Measurements from ENCODE around the gene TBL3. TPM values are rescaled to one million over a fixed set of nuclear protein-coding genes. Genes with fewer than 3 reads are reported as not detected.

The TBL3 gene
- total RNA-seq, 1 experiment from 2014 or later = 42.4 TPM

- POLR2A ChIA-PET = no interaction called here
- TF ChIP-seq TCF7L2 (IDR thresholded peaks at IDR 0.05; ENCODE audit: low read depth, low read length) = no peak
- no peak for TF ChIP-seq SIN3A (IDR thresholded peaks at IDR 0.05; ENCODE audit: borderline replicate concordance, insufficient read depth, low read depth, low read length)
- TF ChIP-seq, protein P1, sequence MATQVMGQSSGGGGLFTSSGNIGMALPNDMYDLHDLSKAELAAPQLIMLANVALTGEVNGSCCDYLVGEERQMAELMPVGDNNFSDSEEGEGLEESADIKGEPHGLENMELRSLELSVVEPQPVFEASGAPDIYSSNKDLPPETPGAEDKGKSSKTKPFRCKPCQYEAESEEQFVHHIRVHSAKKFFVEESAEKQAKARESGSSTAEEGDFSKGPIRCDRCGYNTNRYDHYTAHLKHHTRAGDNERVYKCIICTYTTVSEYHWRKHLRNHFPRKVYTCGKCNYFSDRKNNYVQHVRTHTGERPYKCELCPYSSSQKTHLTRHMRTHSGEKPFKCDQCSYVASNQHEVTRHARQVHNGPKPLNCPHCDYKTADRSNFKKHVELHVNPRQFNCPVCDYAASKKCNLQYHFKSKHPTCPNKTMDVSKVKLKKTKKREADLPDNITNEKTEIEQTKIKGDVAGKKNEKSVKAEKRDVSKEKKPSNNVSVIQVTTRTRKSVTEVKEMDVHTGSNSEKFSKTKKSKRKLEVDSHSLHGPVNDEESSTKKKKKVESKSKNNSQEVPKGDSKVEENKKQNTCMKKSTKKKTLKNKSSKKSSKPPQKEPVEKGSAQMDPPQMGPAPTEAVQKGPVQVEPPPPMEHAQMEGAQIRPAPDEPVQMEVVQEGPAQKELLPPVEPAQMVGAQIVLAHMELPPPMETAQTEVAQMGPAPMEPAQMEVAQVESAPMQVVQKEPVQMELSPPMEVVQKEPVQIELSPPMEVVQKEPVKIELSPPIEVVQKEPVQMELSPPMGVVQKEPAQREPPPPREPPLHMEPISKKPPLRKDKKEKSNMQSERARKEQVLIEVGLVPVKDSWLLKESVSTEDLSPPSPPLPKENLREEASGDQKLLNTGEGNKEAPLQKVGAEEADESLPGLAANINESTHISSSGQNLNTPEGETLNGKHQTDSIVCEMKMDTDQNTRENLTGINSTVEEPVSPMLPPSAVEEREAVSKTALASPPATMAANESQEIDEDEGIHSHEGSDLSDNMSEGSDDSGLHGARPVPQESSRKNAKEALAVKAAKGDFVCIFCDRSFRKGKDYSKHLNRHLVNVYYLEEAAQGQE (IDR thresholded peaks at IDR 0.05; ENCODE audit: insufficient read depth in 1 of 2, low read depth in 2 of 2, low read length in 1 of 2) = no peak
- no peak for TF ChIP-seq CTCF (IDR thresholded peaks at IDR 0.05)
- no peak for TF ChIP-seq POLR2AphosphoS5 (IDR thresholded peaks at IDR 0.05; ENCODE audit: low read depth, low read length)
- DNase-seq (ENCODE audit: low read depth, low spot score) (no peak), ATAC-seq (no peak)
- Histone ChIP-seq H3K4me3 (ENCODE audit: low read depth in 2 of 2, low read length in 2 of 2) (no peak overlapping the region), H3K36me3 (ENCODE audit: control insufficient read depth, insufficient read depth, low read length) (no peaks in the 10 kb centered on the region; the same call in 1 of the 2 replicates), H3K27me3 (ENCODE audit: control insufficient read depth, insufficient read depth, low read length) (no peaks in the 10 kb centered on the region), H3K27ac (ENCODE audit: low read length) (no peak overlapping the region), H3K4me1 (ENCODE audit: control insufficient read depth, insufficient read depth, low read length) (peaks cover 28% of the 10 kb centered on the region), H3K9me3 (ENCODE audit: control insufficient read depth, insufficient read depth, low read depth, low read length) (no peaks in the 10 kb centered on the region)
- intact Hi-C loops (cut with micrococcal nuclease; ENCODE audit: unreplicated experiment) (no loop called here), in situ Hi-C loops (cut with HindIII; ENCODE audit: low pct_unique_long_range_greater_than_20kb, low sequenced_read_pairs) (no loop called here)
- BruUV-seq (replicated peaks) = no TSS peak
- CTCF ChIA-PET = no interaction called here
These were observed 5.4 kb downstream of the TBL3 start for GRCh38 chr16:1976951-1977874.

GRCh38 chr16:1977875-1978268, 6.0 kb downstream of the TBL3 start:
- in situ Hi-C loops (cut with HindIII; ENCODE audit: low pct_unique_long_range_greater_than_20kb, low sequenced_read_pairs) = no loop called here
- Histone ChIP-seq H3K36me3 (ENCODE audit: control insufficient read depth, insufficient read depth, low read length) (no peaks in the 10 kb centered on the region; the same call in 1 of the 2 replicates), H3K4me1 (ENCODE audit: control insufficient read depth, insufficient read depth, low read length) (peaks cover 35% of the 10 kb centered on the region), H3K27me3 (ENCODE audit: control insufficient read depth, insufficient read depth, low read length) (no peaks in the 10 kb centered on the region), H3K9me3 (ENCODE audit: control insufficient read depth, insufficient read depth, low read depth, low read length) (no peaks in the 10 kb centered on the region), H3K4me3 (ENCODE audit: low read depth in 2 of 2, low read length in 2 of 2) (no peak overlapping the region), H3K27ac (ENCODE audit: low read length) (no peak overlapping the region)
- DNase-seq (ENCODE audit: low read depth, low spot score) (no peak), ATAC-seq (no peak)
- TF ChIP-seq, protein P1 (IDR thresholded peaks at IDR 0.05; ENCODE audit: insufficient read depth in 1 of 2, low read depth in 2 of 2, low read length in 1 of 2) = no peak
- TF ChIP-seq SIN3A (IDR thresholded peaks at IDR 0.05; ENCODE audit: borderline replicate concordance, insufficient read depth, low read depth, low read length) (no peak), CTCF (IDR thresholded peaks at IDR 0.05) (no peak), TCF7L2 (IDR thresholded peaks at IDR 0.05; ENCODE audit: low read depth, low read length) (no peak), POLR2AphosphoS5 (IDR thresholded peaks at IDR 0.05; ENCODE audit: low read depth, low read length) (no peak)
- no TSS peak for BruUV-seq (replicated peaks)
- intact Hi-C loops (cut with micrococcal nuclease; ENCODE audit: unreplicated experiment) = no loop called here
- POLR2A ChIA-PET = no interaction called here
- CTCF ChIA-PET = no interaction called here
